ENCODE results near the gene UCKL1.
"Not testable (repeated sequence)": the region's sequence is repeated elsewhere in the genome, so short reads cannot be mapped to it uniquely, and the experiment has no call there.

Gene UCKL1

DNA sequence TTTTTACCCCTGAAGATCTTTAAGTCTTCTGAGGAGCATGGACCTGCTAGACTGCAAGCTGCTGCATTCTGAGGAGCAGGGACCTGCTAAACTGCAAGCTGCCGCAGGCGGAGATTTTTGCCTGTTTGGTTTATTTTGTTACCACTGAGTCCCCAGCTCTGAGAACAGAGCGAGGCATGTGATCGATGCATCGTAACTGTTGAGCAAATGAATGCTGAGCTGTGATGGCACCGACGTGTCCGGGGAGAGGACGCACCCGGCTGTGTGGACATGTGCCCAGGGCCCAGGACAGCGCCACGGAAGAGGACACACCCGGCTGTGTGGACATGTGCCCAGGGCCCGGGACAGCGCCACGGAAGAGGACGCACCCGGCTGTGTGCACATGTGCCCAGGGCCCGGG, 37.1 kb downstream of the UCKL1 start:
- no peak for DNase-seq (ENCODE audit: low read depth, low spot score)

DNA sequence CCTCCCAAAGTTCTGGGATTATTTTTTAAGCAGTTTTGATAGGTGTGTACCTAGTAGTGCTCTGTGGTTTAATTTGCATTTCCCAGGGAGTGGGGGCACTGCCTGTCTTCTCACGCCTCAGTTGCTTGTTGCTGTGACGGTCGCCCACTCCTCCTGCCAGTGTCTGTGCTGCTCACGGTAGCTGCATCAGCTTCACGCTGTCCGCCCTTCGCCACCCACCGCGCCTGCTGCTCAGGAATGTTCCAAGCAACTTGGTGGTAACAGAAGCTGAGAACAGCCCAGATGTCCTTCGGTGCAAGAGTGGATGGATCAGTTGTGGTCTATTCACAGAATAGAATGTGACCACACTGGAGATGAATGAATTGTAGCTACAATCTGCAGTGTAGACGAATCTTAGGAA, 38.4 kb downstream of the UCKL1 start:
- DNase-seq (ENCODE audit: low read depth, low spot score): no peak

DNA sequence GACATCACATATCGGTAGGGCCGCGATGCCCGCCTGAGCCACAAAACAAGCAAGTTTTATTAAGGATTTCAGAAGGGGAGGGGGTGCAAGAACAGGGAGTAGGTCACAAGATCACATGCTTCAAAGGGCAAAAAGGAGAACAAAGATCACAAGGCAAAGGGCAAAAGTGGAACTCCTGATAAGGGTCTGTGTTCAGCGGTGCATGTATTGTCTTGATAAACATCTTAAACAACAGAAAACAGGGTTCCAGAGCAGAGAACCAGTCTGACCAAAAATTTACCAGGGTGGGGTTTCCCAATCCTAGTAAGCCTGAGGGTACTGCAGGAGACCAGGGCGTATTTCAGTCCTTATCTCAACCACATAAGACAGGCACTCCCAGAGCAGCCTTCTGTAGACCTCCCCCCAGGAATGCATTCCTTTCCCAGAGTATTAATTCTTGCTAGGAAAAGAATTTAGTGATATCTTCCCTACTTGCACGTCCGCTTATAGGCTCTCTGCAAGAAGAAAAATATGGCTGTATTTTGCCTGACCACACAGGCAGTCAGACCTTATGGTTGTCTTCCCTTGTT, 39.8 kb downstream of the UCKL1 start:
- not testable (repeated sequence) for DNase-seq (ENCODE audit: low read depth, low spot score)

DNA sequence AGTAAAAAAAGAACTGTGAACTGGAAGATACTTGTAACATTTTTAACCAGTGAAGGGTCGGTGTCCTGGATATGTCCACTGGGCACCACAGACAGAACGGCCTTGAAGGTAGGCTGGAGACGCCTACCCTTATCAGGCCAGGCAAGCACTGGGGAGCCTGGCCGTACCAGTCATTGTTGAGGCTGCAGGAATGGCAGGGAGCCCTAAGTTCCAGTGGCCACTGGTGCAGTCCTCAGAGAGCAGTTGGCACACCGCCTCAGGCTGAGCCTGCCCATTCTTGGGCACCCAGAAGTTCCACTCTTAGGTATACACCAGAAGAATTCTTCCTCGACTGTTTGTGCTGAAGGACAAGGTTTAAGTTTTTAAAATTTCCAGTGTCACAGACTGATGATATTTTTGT, 40.7 kb downstream of the UCKL1 start:
- DNase-seq (ENCODE audit: low read depth, low spot score): no peak

DNA sequence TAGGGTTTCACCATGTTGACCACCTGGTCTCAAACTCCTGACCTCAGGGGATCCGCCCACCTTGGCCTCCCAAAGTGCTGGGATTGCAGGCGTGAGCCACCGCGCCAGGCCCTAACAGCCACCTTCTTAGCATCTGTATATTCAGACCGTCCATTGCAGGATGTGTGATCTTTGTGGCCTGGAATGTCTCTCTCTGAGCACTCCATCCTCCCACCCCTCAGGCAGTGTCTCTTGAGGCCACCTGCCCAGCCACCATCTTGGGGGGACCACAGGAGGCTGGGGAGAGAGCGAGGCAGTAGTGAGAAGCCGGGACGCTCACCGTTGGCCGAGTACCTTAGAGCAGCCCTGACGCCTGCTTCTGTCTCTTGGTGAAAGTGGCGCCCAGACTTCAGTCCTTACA, 42.4 kb downstream of the UCKL1 start:
- DNase-seq (ENCODE audit: low read depth, low spot score): peak; percentile 14

- no peak for DNase-seq (ENCODE audit: low read depth, low spot score)
Observed at GRCh38 chr20:63911176-63911575, 45.0 kb downstream of the UCKL1 start.

DNA sequence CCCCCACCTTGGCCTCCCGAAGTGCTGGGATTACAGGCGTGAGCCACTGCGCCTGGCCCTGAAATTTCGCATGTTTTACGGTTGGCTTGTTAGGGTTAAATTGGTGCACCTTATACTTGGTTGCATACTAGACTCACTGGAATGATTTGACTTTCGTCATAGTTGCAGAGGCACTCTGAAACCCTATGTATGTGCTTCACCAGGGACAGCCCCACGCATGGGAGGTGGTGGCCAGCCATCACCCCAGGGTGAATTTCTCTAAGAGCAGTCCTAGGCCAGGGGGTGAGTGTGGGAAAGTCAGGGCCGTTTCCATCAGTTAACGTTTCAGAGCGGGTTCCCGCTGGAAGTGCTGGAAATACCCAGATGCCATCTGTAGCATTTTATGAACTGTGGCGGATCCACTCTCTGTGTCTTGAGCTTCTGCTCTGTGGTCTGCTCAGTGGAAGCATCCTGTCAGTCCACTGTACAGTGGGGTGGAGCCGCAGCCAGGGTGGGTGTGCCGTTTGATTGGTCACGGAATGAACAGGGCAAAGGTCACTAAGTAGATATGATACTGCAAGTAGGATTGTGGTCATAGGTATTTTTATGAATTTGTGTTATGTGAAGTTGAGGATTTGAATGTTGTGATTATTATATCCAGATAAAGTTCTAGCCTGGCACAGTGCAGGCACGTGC, 48.1 kb downstream of the UCKL1 start:
- DNase-seq (ENCODE audit: low read depth, low spot score): no peak

DNA sequence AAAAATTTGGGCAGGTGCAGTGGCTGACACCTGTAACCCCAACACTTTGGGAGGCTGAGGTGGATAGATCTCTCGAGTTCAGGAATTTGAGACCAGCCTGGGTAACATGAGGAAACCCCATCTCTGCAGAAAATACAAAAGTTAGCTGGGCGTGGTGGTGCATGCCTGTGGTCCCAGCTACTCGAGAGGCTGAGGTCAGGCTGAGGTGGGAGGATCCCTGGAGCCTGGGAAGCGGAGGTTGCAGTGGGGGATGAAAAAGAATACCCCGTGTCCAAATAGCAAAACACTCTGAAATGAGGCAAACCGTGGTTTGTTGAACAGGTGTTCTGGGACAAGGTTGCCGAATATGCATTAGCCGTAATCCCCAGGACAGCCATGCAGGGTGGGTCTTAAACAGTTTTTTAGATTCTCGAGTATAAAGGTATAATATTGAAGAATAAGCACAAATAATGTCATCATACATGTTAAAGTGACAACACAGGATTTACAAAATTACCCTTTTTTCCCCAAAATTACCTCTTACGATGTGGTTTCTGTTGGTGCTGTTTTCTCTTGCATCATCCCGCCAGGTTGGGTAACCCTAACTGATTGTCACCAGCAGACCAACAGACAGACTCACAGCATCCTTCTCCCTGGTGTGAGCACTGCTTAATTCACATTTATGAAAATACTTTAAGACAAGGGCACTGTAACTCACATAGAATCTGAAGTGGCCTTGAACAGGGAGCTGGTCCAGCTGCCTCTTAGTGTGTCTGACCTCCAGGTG, 52.2 kb downstream of the UCKL1 start:
- no peak for DNase-seq (ENCODE audit: low read depth, low spot score)

DNA sequence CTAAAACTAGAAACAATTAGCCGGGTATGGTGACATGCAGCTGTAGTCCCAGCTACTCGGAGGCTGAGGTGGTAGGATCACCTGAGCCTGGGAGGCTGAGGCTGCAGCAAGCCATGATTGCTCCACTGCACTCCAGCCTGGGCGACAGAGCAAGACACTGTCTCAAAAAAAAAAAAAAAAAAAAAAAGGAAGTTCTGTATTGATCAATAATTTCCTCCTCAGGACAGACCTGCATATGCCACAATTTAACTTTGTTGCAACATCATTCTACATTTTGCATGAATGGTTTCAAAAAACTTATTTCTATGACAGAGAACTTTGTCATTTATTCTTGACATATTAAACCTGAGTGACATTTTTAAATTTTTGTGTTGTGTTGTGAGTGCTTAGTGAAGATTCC, 55.8 kb downstream of the UCKL1 start:
- DNase-seq (ENCODE audit: low read depth, low spot score): no peak

DNA sequence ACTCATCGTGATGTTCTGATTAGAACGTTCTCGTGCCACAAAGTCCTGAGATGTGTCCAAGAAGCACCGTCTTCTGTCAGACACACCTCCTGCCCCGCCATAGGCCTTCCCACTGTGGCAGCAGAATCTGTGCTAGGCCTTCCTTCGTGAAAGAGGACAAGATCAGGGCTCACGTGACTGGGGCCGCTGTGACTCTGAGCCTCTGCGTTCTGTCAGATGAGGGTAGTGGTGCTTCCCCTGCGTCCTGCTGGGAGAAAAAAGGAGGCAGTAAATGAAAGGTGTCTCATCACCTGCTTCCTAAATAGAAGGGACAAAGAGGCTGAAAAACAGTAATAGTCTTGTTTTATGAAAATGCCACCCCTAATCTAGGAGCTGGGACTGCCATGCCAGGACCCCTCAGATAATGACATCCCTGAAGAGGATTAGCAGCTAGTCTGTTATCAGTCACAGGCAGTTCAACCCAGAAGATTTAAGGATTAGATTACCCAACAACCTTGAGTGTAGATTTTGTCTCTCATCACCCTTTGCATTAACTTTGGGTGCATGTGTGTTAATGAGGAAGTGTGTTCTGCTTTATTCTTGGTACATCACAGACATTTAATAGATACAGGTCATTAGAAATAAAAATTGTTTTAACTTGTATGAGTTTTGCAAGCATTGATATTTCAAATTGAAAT, 57.2 kb downstream of the UCKL1 start:
- no peak for DNase-seq (ENCODE audit: low read depth, low spot score)

DNA sequence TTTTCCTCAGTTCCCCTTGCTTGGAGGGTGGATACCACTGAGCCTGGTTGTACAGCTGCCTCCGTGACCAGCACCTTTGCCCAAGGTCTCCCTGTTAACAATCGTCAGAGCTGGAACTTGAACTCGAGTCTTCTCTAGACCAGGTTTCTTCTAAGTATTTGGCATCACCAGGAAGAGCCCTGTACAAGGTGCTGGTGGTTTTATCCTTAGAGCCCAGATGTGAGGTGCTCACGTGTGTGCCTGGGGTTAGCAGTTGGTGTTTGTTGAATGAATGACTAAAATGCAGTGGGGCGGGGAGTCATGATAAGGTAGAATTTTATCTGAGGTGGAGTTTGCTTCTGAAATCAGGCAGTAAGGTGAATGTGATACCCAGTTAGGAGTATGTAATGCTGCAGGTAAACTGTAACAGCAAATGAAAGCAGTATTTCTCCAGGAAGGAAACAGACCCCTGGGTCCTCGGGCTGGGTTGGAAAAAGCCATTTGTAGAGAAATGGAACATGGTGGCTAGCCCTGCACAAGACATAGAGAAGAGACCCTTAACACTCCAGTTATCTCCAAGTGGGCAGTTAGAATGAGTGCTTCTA, 58.1 kb downstream of the UCKL1 start:
- DNase-seq (ENCODE audit: low read depth, low spot score): no peak

GRCh38 chr20:63896264-63897105, 59.7 kb downstream of the UCKL1 start:
- peak; percentile 41 for DNase-seq (ENCODE audit: low read depth, low spot score)

DNA sequence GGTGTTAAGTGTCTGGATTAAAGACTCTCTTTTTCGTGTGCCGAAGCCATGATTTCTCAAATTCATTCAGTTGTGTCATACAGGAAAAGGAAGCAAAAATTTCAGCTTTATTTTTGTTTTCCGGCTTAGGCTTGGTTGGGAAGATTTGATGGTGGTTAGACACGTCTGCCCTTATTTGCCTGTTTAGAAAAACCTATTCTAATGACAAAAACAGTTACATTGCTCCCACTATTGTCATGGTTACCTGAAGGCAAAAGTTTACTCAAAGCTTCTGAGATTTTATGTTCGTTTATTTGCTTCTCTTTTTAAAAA, 60.3 kb downstream of the UCKL1 start:
- DNase-seq (ENCODE audit: low read depth, low spot score): no peak

GRCh38 chr20:63895202-63895951, 60.8 kb downstream of the UCKL1 start:
- DNase-seq (ENCODE audit: low read depth, low spot score): peak; percentile 10

GRCh38 chr20:63894358-63895201, 61.6 kb downstream of the UCKL1 start, which contains the start of gene DNAJC5:
Gene DNAJC5 (plus strand): TSS chr20:63895126. CDS start chr20:63928346, 33,220 bp downstream.
- peak; percentile 96 for DNase-seq (ENCODE audit: low read depth, low spot score)

- DNase-seq (ENCODE audit: low read depth, low spot score): no peak
Observed at GRCh38 chr20:63893999-63894357, 62.2 kb downstream of the UCKL1 start.

- DNase-seq (ENCODE audit: low read depth, low spot score): no peak
Observed at GRCh38 chr20:63892402-63892801, 63.8 kb downstream of the UCKL1 start.

GRCh38 chr20:63891061-63892002, 64.9 kb downstream of the UCKL1 start:
- DNase-seq (ENCODE audit: low read depth, low spot score): no peak
